GM18507 (cell line): ENCODE results near the gene DHRS12.
"Not testable (repeated sequence)": the region's sequence is repeated elsewhere in the genome, so short reads cannot be mapped to it uniquely, and the experiment has no call there.

Experiments used
- DNase-seq: peaks from one replicate; pipeline ENCODE4 v3.0.0; 2011; ENCODE audit warnings: low read depth; ENCODE audit not compliant: insufficient read length; ENCODE audit errors: extremely low spot score
- FAIRE-seq: peaks from 2 replicates; lab custom pipeline; 2011; peaks lifted over from hg19 to GRCh38; lab: Jason Lieb, UNC

The DHRS12 gene

GRCh38 chr13:51828730-51829567 is 25.0 kb upstream of the DHRS12 start:
- FAIRE-seq = no peak
- DNase-seq = no peak

GRCh38 chr13:51827254-51827653 is 23.3 kb upstream of the DHRS12 start:
- FAIRE-seq (no peak), DNase-seq (no peak)

- DNase-seq (no peak), FAIRE-seq (no peak)
Observed at GRCh38 chr13:51826606-51827005, 22.6 kb upstream of the DHRS12 start.

- no peak for DNase-seq
- no peak for FAIRE-seq
Observed at GRCh38 chr13:51825681-51826254, 21.8 kb upstream of the DHRS12 start.

- FAIRE-seq = peak; percentile 24
- no peak for DNase-seq
Observed at GRCh38 chr13:51825165-51825592, 21.2 kb upstream of the DHRS12 start.

GRCh38 chr13:51824712-51825111 is 20.7 kb upstream of the DHRS12 start:
- not testable (repeated sequence) for FAIRE-seq, DNase-seq

- DNase-seq = no peak
- no peak for FAIRE-seq
Observed at GRCh38 chr13:51823863-51824262, 19.9 kb upstream of the DHRS12 start.

GRCh38 chr13:51823359-51823758 is 19.4 kb upstream of the DHRS12 start:
- DNase-seq = no peak
- no peak for FAIRE-seq

GRCh38 chr13:51822106-51822815 is 18.3 kb upstream of the DHRS12 start:
- no peak for FAIRE-seq

GRCh38 chr13:51821606-51822005 is 17.6 kb upstream of the DHRS12 start:
- no peak for FAIRE-seq
- DNase-seq = no peak

More at GRCh38 chr13:51822106-51822815, 18.3 kb upstream of the DHRS12 start:
- DNase-seq = no peak

- DNase-seq = no peak
- FAIRE-seq = no peak
Observed at GRCh38 chr13:51820016-51820597, 16.1 kb upstream of the DHRS12 start.

- DNase-seq (no peak), FAIRE-seq (no peak)
Observed at GRCh38 chr13:51819544-51819943, 15.6 kb upstream of the DHRS12 start.

- FAIRE-seq (peak; percentile 52), DNase-seq (no peak)
Observed at GRCh38 chr13:51818781-51819511, 15.0 kb upstream of the DHRS12 start.

GRCh38 chr13:51818276-51818675 is 14.3 kb upstream of the DHRS12 start:
- no peak for FAIRE-seq

GRCh38 chr13:51817717-51818116 is 13.8 kb upstream of the DHRS12 start:
- no peak for FAIRE-seq
- DNase-seq = no peak

More at GRCh38 chr13:51818276-51818675, 14.3 kb upstream of the DHRS12 start:
- no peak for DNase-seq

GRCh38 chr13:51816604-51817249 is 12.8 kb upstream of the DHRS12 start:
- FAIRE-seq (no peak), DNase-seq (no peak)

GRCh38 chr13:51815848-51816247 is 11.9 kb upstream of the DHRS12 start:
- DNase-seq (no peak), FAIRE-seq (no peak)

GRCh38 chr13:51814825-51815650 is 11.1 kb upstream of the DHRS12 start:
- peak; percentile 99 for FAIRE-seq

More at GRCh38 chr13:51814825-51815650, 11.1 kb upstream of the DHRS12 start:
- DNase-seq = peak; percentile 56
